Stromal cell of bone marrow (primary cell): ENCODE measurements around the gene VTCN1.
"Not testable (repeated sequence)": the region's sequence is repeated elsewhere in the genome, so short reads cannot be mapped to it uniquely, and the experiment has no call there.

Experiments used
- DNase-seq: peaks from one replicate; pipeline ENCODE4 v3.0.0-alpha.2; 2012; ENCODE audit warnings: low read depth

The VTCN1 gene

DNA sequence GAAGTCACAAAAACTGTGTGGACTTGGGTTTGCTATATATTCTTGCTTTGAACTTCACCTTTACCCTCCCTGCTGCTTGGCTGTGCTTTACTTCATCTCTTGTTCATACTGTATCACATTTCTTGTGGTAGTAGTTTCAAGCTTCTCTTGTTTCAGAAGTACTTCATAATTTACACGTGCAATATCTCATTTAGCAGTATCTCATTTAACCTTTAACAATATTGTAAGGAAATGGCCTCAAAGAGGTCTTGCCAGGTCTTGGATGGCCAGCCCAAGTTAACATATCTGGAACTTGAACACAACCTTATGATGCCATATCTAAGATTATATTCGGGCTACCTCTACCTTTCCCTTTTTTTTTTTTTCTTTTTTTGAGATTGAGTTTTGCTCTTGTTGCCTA lies 87.5 kb downstream of the VTCN1 start:
- DNase-seq = no peak

- DNase-seq = no peak
These were observed 88.2 kb downstream of the VTCN1 start for GRCh38 chr1:117122330-117123025.

- DNase-seq = peak; percentile 94
These were observed 89.0 kb downstream of the VTCN1 start, which contains the start of gene TRIM45 for GRCh38 chr1:117121589-117122329. TSS of gene TRIM45 (minus strand) at chr1:117121749. CDS start at chr1:117121201, 548 bp downstream.

DNA sequence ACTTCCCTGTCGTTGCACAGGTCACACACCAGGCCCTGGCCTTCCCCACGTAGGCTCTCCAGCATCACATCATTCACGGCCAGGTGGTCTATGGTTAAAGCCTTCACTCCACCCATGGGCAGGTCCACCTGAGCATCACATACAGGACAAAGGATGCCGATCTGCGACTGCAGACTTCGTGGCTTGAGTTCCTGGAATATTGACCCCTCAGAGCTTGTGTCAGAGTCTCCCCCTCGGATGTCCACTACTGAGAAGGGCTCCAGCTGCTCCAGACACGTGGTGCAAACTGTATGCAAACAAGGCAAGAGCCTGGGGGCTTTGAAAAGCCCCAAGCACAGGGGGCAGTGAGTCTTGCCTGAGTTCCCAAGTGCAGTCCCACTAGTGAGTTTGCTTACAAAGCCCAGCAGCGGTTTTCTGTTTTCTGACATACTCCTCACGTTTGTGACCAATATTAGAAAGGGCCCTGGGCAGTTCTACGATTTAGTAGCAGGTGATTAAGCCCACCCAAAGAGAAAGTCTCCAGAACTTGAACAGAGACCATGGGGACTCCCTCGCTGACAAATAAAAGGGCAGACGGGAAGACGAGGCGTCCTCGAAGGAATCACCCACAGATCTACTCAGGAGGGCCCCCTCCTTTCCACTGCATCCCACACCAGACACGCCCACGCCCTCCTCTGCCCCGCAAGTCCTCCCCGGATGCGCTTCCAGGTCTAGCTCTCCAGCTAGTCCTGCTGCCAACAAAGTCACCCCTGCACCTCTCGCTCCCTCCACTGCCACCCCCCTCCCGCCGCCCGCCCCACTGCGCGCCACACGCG lies 89.7 kb downstream of the VTCN1 start:
- DNase-seq = no peak

DNA sequence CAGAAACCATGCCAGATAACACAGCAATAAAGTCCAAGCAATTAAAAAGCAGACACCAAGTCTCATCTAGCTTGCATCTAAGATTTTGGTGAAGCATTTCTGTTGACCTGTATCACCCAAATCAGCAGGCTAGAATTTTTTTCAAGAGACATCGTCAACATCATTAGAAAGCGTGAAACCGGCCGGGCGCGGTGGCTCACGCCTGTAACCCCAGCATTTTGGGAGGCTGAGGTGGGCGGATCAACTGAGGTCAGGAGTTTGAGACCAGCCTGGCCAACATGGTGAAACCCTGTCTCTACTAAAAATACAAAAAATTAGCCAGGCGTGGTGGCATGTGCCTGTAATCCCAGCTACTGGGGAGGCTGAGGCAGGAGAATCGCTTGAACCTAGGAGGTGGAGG lies 91.6 kb downstream of the VTCN1 start:
- not testable (repeated sequence) for DNase-seq

GRCh38 chr1:117118137-117118536 lies 92.6 kb downstream of the VTCN1 start:
- DNase-seq = no peak

GRCh38 chr1:117117697-117118096 lies 93.0 kb downstream of the VTCN1 start:
- DNase-seq = no peak

DNA sequence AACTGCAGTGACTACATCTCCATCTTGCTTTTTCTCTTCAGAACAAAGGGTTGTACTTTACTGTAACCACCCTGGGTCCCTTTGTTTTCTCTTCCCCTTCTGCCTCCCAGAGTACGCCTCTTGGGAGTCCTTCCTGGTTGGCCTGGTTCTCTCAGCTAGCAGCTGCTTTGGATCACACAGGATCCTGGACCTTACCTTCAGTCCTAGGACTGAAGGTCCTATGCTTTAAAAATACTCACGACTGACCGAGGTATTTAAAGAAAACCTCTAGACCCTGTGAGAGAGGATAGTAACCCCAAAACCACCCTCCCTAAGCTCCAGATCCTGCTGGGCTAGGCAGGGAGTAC lies 94.0 kb downstream of the VTCN1 start:
- DNase-seq = no peak

DNA sequence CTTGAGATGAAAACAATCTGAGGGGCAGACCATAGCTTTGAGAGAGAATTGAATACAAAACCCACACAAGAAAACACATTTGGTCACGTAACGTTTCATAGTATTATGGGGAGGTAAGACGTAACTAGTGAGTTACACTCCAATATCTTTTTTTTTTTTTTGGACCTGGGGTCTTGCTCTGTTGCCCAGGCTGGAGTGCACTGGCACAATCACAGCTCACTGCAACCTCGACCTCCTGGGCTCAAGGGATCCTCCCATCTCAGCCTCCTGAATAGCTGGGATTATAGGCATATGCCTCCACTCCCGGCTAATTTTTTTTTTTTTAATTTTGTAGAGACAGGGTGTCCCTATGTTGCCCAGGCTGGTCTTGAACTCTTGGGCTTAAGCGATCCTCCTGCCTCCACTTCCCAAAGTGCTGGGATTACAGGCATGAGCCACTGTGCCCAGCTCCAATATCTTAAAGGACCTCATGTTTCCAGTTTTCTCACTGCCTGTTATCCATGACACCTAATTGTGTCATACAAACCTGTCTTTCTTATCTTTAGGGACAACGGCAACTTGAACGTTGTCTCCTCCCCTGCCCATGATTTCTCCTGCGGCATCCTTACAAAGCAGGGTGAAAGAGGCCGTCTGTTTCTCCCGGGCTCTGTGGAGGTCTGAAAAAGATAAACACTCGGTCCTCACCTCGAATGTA lies 94.5 kb downstream of the VTCN1 start:
- DNase-seq = no peak

DNA sequence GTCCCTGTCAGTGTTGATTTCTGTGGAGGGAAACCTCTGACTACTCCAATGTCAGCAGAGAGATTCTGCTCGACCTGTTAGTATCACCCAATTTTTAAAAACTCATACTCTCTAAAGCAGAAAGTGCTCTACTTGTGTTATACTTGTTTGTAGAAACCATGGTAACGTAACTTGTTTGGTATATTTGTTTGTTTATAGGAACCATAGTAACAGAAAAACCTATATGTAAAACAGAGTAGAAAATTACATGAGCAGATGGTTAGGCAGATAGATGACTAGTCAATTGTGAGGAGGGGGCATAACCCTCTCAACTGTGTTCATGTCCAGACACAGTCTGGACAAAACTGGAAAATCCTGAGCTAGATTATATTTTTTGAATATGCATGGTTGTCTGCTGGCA lies 95.8 kb downstream of the VTCN1 start:
- DNase-seq = no peak

GRCh38 chr1:117113199-117113598 lies 97.5 kb downstream of the VTCN1 start:
- DNase-seq = no peak

DNA sequence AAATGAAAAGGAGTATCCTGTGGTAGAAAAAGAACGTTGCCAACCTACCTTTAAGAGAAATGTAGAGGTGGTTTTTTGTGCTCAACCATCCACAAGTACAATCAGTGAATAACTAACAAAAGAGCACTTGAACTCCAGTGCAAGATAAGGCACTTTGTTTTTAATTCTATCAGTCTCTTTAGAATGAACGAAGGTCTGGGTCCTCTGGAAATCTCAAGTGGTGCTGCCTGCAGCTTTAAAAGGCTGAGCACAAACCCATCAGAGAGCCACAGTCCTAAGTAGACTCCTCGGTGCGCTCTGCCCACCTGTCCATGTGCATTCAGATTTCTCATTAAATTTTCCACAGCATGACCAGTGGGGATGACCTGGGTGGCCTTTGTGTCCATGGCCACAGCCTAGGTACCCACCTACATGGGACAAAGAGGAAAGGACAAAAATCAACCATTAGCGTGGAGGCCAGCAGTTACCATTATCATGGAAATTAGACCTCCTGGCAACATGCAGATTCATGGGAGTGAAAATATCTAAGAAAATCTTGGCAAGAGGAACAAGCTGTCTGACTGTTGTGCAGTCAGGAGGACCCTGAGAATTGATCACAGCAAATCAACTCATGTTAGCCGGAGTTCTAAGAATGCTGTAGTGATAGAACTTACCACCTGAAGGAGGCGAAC lies 98.5 kb downstream of the VTCN1 start:
- DNase-seq = no peak

GRCh38 chr1:117110774-117111173 lies 100.0 kb downstream of the VTCN1 start:
- DNase-seq = no peak

- DNase-seq = no peak
These were observed 103.4 kb downstream of the VTCN1 start for GRCh38 chr1:117107364-117107763.

GRCh38 chr1:117106478-117106877 lies 104.2 kb downstream of the VTCN1 start:
- DNase-seq = no peak

- DNase-seq = no peak
These were observed 105.0 kb downstream of the VTCN1 start for GRCh38 chr1:117105722-117106121.

- DNase-seq = no peak
These were observed 105.7 kb downstream of the VTCN1 start for GRCh38 chr1:117104986-117105385.

DNA sequence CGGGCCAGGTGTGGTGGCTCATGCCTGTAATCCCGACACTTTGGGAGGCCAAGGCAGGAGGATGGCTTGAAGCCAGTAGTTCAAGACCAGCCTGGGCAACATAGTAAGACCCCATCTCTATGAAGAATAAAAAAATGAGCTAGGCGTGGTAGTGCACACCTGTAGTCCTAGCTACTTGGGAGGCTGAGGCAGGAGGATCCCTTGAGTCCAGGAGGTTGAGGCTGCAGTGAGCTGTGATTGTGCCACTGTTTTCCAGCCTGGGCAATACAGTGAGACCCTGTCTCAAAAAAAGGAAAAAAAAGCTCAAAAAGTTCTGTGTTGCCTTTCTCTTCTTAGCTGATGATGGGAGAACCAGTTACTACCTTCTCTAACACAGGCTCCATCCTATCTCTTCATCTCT lies 108.9 kb downstream of the VTCN1 start:
- DNase-seq = not testable (repeated sequence)

- DNase-seq = no peak
These were observed 109.4 kb downstream of the VTCN1 start for GRCh38 chr1:117101334-117101733.

DNA sequence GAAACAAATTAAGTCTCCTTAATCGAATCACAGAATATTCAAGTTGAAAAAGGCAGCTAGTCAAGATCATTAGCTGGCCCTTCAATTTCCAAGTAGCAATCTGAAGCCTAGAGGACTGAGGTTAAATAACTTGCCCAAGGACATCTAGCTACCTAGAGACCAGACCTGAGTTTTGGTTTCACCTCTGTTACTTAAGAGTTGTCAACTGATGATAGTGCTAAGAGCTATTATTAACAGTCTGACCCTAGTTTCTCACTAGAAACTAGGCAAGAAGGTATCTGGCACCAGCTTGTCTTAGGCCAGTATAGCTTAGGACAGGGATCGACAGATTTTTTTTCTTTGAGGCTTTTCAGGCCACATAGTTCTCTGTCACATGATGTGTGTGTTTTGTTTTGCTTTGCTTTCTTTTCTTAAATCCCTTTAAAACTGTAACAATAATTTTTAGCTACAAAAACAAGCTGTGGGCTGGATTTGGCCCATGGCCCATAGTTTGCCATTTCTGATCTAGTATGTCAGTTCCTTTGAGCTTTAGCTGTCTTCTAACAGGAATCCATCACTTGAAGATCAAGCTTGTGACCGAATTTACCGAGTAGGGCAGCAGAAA lies 112.3 kb downstream of the VTCN1 start:
- no peak for DNase-seq

- DNase-seq = no peak
These were observed 113.3 kb downstream of the VTCN1 start for GRCh38 chr1:117097443-117097842.
